Naive B cell (primary cell): ENCODE data around the gene PSME1. TPM values are rescaled to one million over a fixed set of nuclear protein-coding genes. Genes with fewer than 3 reads are reported as not detected.

Experiments
- ATAC-seq, 2 donors: fragments of 150-1000 bp; cut with Tn5 transposase; 2 replicates each; pipeline ENCODE4 v1.10.0; 2021; ENCODE audit warnings: low read depth in 2 of 2, mild to moderate bottlenecking in 2 of 2, moderate library complexity in 2 of 2
- DNase-seq: peaks from one replicate; pipeline ENCODE4 v3.0.0; 2022
- H3K27ac Mint-ChIP-seq, 6 donors: one replicate each; pipeline ENCODE4 v1.8.0; 2020 to 2022; ENCODE audit warnings: mild to moderate bottlenecking in 6 of 6, mixed read lengths in 6 of 6, moderate library complexity in 5 of 6, inconsistent platforms in 2 of 6
- H3K27me3 Mint-ChIP-seq, 3 donors: one replicate each; pipeline ENCODE4 v1.8.0; 2021 to 2022; ENCODE audit warnings: mixed read lengths in 3 of 3, mild to moderate bottlenecking in 1 of 3
- H3K36me3 Mint-ChIP-seq, 2 donors: one replicate each; pipeline ENCODE4 v1.8.0; 2020 to 2022; ENCODE audit warnings: mixed read lengths in 2 of 2, inconsistent platforms in 1 of 2, mild to moderate bottlenecking in 1 of 2
- H3K4me1 Mint-ChIP-seq, 3 donors: one replicate each; pipeline ENCODE4 v1.8.0; 2020 to 2022; ENCODE audit warnings: mixed read lengths in 3 of 3, inconsistent platforms in 1 of 3, mild to moderate bottlenecking in 1 of 3, moderate library complexity in 1 of 3
- H3K4me3 Mint-ChIP-seq, 8 donors: one replicate each; pipeline ENCODE4 v1.8.0; 2020 to 2022; ENCODE audit warnings: mild to moderate bottlenecking in 8 of 8, mixed read lengths in 8 of 8, moderate library complexity in 8 of 8, inconsistent platforms in 2 of 8
- H3K9me3 Mint-ChIP-seq, 7 donors: one replicate each; pipeline ENCODE4 v1.8.0; 2020 to 2022; ENCODE audit warnings: mixed read lengths in 7 of 7, mild to moderate bottlenecking in 5 of 7, inconsistent platforms in 2 of 7, moderate library complexity in 1 of 7
- polyA plus RNA-seq, 6 donors: library from polyadenylated mRNA; unstranded; fragments of 300-500 nt; fragmentation: Illumina TruSeq; gene quantifications; one replicate each; pipeline ENCODE4 v1.2.3, GENCODE V29; 2021; ENCODE audit warnings: low read depth in 6 of 6

Gene PSME1
- polyA plus RNA-seq, 6 donors from 2014 or later: 704 to 932 (median 769) TPM

DNA sequence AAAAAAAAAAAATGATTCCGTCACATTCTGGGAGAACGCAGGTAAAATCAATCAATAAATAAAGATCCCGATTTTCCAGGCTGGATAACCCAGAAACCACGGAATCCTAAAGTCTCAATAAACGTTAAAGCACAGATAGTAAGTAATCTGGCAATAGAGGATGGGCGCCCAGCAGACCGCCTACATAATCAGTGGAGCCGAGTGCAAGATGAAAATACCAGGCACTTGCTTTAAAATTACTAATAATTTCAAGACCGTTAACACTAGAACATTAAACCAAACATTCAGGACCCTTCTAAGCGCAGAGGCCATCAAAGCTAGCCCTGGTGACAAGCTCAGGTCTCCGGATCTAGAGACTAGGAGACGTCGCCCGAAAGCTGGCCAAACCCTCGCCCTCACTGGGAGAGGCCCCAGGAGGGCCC lies 22.6 kb upstream of the PSME1 start:
- ATAC-seq: no peak
- DNase-seq: no peak
- Mint-ChIP-seq H3K4me3 (peak overlapping the region; percentile 97 to 99 (median 98)), H3K4me1 (peaks cover 27 to 40% (median 39%) of the 10 kb centered on the region in 3 donors), H3K27ac (peak overlapping the region; percentile 99 to 100 (median 100)), H3K9me3 (no peaks in the 10 kb centered on the region), H3K27me3 (no peaks in the 10 kb centered on the region), H3K36me3 (peaks cover 3 to 6% of the 10 kb centered on the region in 2 donors)

DNA sequence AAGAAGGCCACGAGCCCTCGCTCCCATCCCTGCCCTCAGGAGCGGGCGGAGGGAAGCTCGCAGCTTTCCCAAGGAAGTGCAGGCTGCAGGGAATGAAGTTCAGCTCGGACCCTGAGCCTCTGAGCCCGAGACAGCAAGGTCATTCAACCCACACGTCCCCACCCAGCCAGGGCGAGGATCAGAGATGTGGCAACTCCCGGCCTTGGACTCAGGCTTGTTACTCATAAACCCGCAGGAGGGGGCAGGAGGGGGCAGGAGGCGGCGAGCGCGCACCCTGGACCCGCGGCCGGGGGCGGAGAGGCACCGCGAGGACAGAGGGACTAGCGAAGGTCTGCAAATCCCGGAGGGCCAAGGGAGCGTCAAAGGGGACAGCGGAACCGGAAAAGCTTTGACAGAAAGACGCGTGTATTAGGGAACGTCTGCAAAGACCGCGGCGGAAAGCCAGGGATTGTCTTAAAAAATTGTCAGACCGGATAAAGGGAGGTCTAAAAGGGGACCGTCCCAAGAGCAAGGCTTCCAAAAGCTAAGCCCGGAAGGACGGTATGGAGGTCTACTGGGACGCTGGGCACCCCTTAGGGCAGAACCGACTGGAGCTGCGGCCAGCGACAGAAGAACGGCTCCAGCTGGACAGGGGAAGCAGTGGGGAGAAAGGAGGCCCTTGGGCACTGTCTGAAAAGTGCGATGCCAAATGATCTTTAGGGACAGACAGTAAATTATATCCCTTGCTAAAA lies 22.0 kb upstream of the PSME1 start:
- no peak for DNase-seq
- ATAC-seq: peak; percentile 12 to 14
- Mint-ChIP-seq H3K27ac (peak overlapping the region; percentile 99 to 100 (median 100)), H3K9me3 (no peaks in the 10 kb centered on the region), H3K4me1 (peaks cover 25 to 38% (median 33%) of the 10 kb centered on the region in 3 donors), H3K27me3 (no peaks in the 10 kb centered on the region), H3K4me3 (peak overlapping the region; percentile 97 to 99 (median 98)), H3K36me3 (peaks cover 9 to 10% of the 10 kb centered on the region in 2 donors)

DNA sequence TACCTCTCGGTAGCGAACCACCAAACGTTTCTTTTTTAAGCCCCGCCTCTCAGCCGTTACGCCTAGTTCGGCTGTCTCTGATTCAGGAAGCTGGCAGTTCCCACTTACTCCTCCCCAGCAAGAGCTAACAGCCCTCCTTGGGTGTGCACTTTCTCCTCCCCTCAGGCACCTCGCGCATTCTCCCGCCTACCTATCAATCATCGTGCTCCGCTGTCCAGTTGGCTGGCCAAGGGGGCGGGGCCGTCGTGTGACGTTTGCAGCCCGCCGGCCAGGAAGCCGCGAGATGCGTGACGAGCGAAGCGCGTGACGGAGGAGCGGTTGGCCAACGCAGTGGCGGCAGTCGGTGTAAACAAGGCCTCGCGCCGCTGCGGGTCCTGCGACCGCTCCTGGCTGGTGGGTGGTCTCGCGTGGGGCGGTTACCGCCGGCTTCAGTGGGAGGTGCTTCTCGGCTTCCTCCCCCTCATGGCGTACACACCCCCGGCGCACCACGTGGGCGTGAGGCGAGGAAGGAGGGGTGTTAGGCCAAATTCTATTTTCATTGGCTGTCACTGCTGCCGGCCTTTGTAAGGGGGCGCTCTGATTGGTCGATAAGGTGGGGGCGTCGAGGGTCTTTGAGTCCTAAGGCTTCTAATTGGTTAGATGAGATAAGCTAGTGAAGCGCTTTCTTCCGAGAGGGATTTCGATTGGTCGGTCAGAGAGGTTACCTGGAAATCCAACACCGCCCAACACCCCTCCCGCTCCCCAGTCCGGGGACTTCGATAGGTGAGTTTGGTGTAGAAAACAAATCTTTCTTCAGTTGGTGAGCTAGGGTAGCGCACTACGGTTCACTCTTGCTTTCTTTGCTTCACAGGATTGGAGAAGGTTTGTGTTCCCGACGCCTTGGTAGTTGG lies 21.2 kb upstream of the PSME1 start, which contains the start of the genes DCAF11 and NRL:
Gene DCAF11 (plus strand): TSS at position 246 of the 890 bp plus-strand sequence. CDS start 818 bp downstream, outside the sequence.
Gene NRL (minus strand): TSS at position 418 of the 890 bp plus-strand sequence. CDS start 32,101 bp downstream, outside the sequence.
- no peaks in the 10 kb centered on the region for H3K9me3 Mint-ChIP-seq
- H3K27me3 Mint-ChIP-seq: no peaks in the 10 kb centered on the region

DNA sequence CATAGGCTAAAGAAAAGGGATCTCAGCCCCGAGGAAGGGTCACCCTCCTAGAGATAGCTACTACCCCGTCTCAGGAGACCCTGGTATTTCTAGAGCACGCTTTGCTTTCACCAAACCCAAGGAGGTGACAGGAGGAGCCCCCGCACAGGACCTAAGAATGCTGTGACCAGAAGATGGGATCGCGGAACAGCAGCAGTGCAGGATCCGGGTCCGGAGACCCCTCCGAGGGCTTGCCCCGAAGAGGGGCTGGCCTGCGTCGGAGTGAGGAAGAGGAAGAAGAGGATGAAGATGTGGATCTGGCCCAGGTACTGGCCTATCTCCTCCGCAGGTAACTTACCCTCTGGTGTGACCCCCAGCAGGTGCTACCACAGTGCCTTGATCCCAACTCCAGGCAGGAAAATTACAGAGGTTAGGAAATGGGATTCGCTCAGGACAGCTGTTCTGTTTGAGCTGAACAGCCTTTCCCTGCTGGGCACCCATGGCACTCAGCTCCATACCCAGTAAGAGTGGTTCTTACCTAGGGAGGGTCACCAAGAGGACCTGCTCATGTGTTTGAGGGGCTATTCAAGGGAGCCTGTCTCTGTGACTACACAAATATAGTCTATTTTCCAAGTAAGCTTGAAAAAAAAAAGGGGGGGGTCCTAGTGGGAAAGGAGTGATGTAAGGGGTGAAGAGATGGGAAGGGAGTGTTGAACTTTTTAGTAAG lies 20.4 kb upstream of the PSME1 start:
- ATAC-seq (no peak), DNase-seq (no peak)
- H3K4me3 Mint-ChIP-seq: peak overlapping the region; percentile 97 to 99 (median 98)
- peak overlapping the region; percentile 99 to 100 (median 100) for H3K27ac Mint-ChIP-seq
- no peaks in the 10 kb centered on the region for H3K9me3 Mint-ChIP-seq
- H3K36me3 Mint-ChIP-seq: peaks cover 11 to 17% of the 10 kb centered on the region in 2 donors
- H3K27me3 Mint-ChIP-seq: no peaks in the 10 kb centered on the region
- H3K4me1 Mint-ChIP-seq: peaks cover 25 to 33% (median 31%) of the 10 kb centered on the region in 3 donors

More for the DNA sequence above, 21.2 kb upstream of the PSME1 start, which contains the start of the genes DCAF11 and NRL:
- H3K4me1 Mint-ChIP-seq: peaks cover 25 to 33% (median 31%) of the 10 kb centered on the region in 3 donors
- H3K36me3 Mint-ChIP-seq: peaks cover 11 to 17% of the 10 kb centered on the region in 2 donors
- ATAC-seq (peak; percentile 81 to 82), DNase-seq (peak; percentile 100)
- peak within 1 kb of the TSS; percentile 97 to 99 (median 98) for H3K4me3 Mint-ChIP-seq
- peak within 1 kb of the TSS; percentile 99 to 100 (median 100) for H3K27ac Mint-ChIP-seq

- H3K27me3 Mint-ChIP-seq: no peaks in the 10 kb centered on the region
- DNase-seq (no peak), ATAC-seq (no peak)
- peak overlapping the region; percentile 97 to 99 (median 98) for H3K4me3 Mint-ChIP-seq
- peaks cover 25 to 33% (median 31%) of the 10 kb centered on the region in 3 donors for H3K4me1 Mint-ChIP-seq
- H3K27ac Mint-ChIP-seq: peak overlapping the region in 5 of 6 donors; percentile 3 to 88 (median 47)
- H3K9me3 Mint-ChIP-seq: no peaks in the 10 kb centered on the region
- H3K36me3 Mint-ChIP-seq: peaks cover 11 to 17% of the 10 kb centered on the region in 2 donors
These were observed 19.7 kb upstream of the PSME1 start for GRCh38 chr14:24116128-24116814.

DNA sequence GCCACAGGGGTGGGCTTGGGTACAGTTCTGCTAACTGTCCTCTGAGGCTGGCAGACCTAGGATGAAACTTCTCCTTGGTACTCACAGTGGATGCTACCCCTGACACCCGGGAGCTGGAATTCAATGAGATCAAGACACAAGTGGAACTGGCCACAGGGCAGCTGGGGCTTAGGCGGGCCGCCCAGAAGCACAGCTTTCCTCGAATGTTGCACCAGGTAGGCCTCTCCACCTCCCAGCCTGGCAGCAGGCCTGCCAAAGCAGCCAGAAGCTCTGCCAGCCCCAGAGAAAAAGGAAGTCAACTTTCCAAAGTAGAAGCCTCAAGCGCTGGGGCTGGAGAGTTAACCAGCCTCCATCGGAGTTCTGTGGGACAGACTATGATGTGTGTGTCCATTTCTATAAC lies 18.8 kb upstream of the PSME1 start:
- ATAC-seq (no peak), DNase-seq (no peak)
- Mint-ChIP-seq H3K4me3 (peak overlapping the region in 1 of 8 donors; percentile 97), H3K9me3 (no peaks in the 10 kb centered on the region), H3K27ac (peak overlapping the region in 3 of 6 donors; percentile 18 to 88 (median 34)), H3K36me3 (peaks cover 11 to 17% of the 10 kb centered on the region in 2 donors), H3K27me3 (no peaks in the 10 kb centered on the region), H3K4me1 (peaks cover 25 to 35% (median 31%) of the 10 kb centered on the region in 3 donors)

- no peaks in the 10 kb centered on the region for H3K27me3 Mint-ChIP-seq
- H3K4me3 Mint-ChIP-seq: no peak overlapping the region
- peaks cover 44 to 56% (median 52%) of the 10 kb centered on the region in 3 donors for H3K4me1 Mint-ChIP-seq
- ATAC-seq (no peak), DNase-seq (no peak)
- H3K27ac Mint-ChIP-seq: peak overlapping the region in 1 of 6 donors; percentile 89
- peaks cover 17 to 21% of the 10 kb centered on the region in 2 donors for H3K36me3 Mint-ChIP-seq
- no peaks in the 10 kb centered on the region for H3K9me3 Mint-ChIP-seq
These were observed 16.3 kb upstream of the PSME1 start for GRCh38 chr14:24119691-24120090.

- no peaks in the 10 kb centered on the region for H3K9me3 Mint-ChIP-seq
- peaks cover 17 to 21% of the 10 kb centered on the region in 2 donors for H3K36me3 Mint-ChIP-seq
- H3K4me1 Mint-ChIP-seq: peaks cover 32 to 48% (median 37%) of the 10 kb centered on the region in 3 donors
- DNase-seq (no peak), ATAC-seq (no peak)
- H3K27me3 Mint-ChIP-seq: no peaks in the 10 kb centered on the region
- peak overlapping the region in 3 of 6 donors; percentile 5 to 42 (median 9) for H3K27ac Mint-ChIP-seq
- no peak overlapping the region for H3K4me3 Mint-ChIP-seq
These were observed 14.8 kb upstream of the PSME1 start for GRCh38 chr14:24121210-24121609.

GRCh38 chr14:24122416-24122815 lies 13.6 kb upstream of the PSME1 start:
- peaks cover 17% of the 10 kb centered on the region in 2 donors for H3K36me3 Mint-ChIP-seq
- peak overlapping the region in 2 of 8 donors; percentile 1 to 52 for H3K4me3 Mint-ChIP-seq
- DNase-seq (no peak), ATAC-seq (no peak)
- H3K9me3 Mint-ChIP-seq: no peaks in the 10 kb centered on the region
- peaks cover 26 to 42% (median 26%) of the 10 kb centered on the region in 3 donors for H3K4me1 Mint-ChIP-seq
- H3K27ac Mint-ChIP-seq: peak overlapping the region in 4 of 6 donors; percentile 66 to 93 (median 88)
- H3K27me3 Mint-ChIP-seq: no peaks in the 10 kb centered on the region

DNA sequence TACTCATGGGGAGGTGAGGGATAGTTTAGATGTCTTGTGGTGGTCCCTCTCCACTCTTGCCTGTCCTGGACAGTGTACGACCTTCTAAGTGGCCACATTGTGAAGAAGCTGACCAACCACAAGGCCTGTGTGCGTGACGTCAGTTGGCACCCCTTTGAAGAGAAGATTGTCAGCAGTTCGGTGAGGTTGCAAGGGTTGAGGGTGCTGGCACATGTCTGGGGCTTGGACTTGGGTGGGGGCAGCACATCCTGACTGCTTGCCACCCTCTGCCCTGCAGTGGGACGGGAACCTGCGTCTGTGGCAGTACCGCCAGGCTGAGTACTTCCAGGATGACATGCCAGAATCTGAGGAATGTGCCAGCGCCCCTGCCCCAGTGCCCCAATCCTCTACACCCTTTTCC lies 13.1 kb upstream of the PSME1 start:
- ATAC-seq (no peak), DNase-seq (no peak)
- Mint-ChIP-seq H3K9me3 (no peaks in the 10 kb centered on the region), H3K4me1 (peaks cover 27 to 47% (median 30%) of the 10 kb centered on the region in 3 donors), H3K4me3 (peak overlapping the region in 1 of 8 donors; percentile 37), H3K27ac (peak overlapping the region; percentile 37 to 97 (median 88)), H3K36me3 (peaks cover 17% of the 10 kb centered on the region in 2 donors), H3K27me3 (no peaks in the 10 kb centered on the region)

- Mint-ChIP-seq H3K27me3 (no peaks in the 10 kb centered on the region), H3K4me3 (peak overlapping the region in 5 of 8 donors; percentile 15 to 82 (median 49)), H3K27ac (peak overlapping the region; percentile 88 to 97 (median 94)), H3K36me3 (peaks cover 11 to 12% of the 10 kb centered on the region in 2 donors), H3K9me3 (no peaks in the 10 kb centered on the region), H3K4me1 (peaks cover 29 to 45% (median 30%) of the 10 kb centered on the region in 3 donors)
- DNase-seq: peak; percentile 20
- peak; percentile 92 to 93 for ATAC-seq
These were observed 12.3 kb upstream of the PSME1 start for GRCh38 chr14:24123424-24124417.
